SU-DHL-6 (cell line): ENCODE measurements around the gene ADAMTS15.

Experiments
- H2AFZ ChIP-seq: fragments of 200-600 bp; sonication (generic); 2 replicates; pipeline ENCODE4 v1.6.1; 2014; ENCODE audit warnings: low read depth, mild to moderate bottlenecking, moderate library complexity, mixed read lengths, antibody characterized with exemption, low read length; ENCODE audit not compliant: severe bottlenecking
- H3F3A ChIP-seq: fragments of 200-600 bp; shearing (Covaris generic); 2 replicates; pipeline ENCODE4 v1.6.0; 2016; ENCODE audit warnings: antibody characterized with exemption, mild to moderate bottlenecking; ENCODE audit not compliant: insufficient read depth
- H3K27ac ChIP-seq: fragments of 200-600 bp; sonication (generic); 2 replicates; pipeline ENCODE4 v1.5.1; 2016; ENCODE audit warnings: low read depth, mild to moderate bottlenecking, low read length, moderate library complexity, mixed read lengths
- H3K27me3 ChIP-seq: fragments of 200-600 bp; sonication (generic), shearing (Covaris generic); 2 replicates; pipeline ENCODE4 v1.6.0; 2014; ENCODE audit warnings: mild to moderate bottlenecking, low read length
- H3K36me3 ChIP-seq: fragments of 200-600 bp; sonication (generic); 2 replicates; pipeline ENCODE4 v1.6.1; 2014; ENCODE audit warnings: mild to moderate bottlenecking, low read length, mixed read lengths
- H3K4me2 ChIP-seq: fragments of 300-600, 200-600 bp; shearing (Covaris generic), sonication (generic); 2 replicates; pipeline ENCODE4 v1.6.0; 2014; ENCODE audit warnings: low read length, low read depth, mild to moderate bottlenecking; ENCODE audit not compliant: poor library complexity, severe bottlenecking
- H3K4me3 ChIP-seq: fragments of 200-600 bp; sonication (generic); 2 replicates; pipeline ENCODE4 v1.5.1; 2014; ENCODE audit warnings: antibody characterized with exemption, low read length, mild to moderate bottlenecking, mixed read lengths; ENCODE audit not compliant: insufficient read depth, poor library complexity, severe bottlenecking
- H3K79me2 ChIP-seq: fragments of 200-600 bp; sonication (generic); 2 replicates; pipeline ENCODE4 v1.6.1; 2014; ENCODE audit warnings: mild to moderate bottlenecking, low read length, moderate library complexity; ENCODE audit not compliant: insufficient read depth
- H3K9ac ChIP-seq: fragments of 200-600 bp; sonication (generic); 2 replicates; pipeline ENCODE4 v1.7.0; 2014; ENCODE audit warnings: mild to moderate bottlenecking, low read length
- H3K9me2 ChIP-seq: fragments of 200-600 bp; sonication (generic); replicated peaks from 2 replicates; pipeline ENCODE4 v1.6.1; 2014; ENCODE audit warnings: low read length; ENCODE audit not compliant: insufficient read depth
- H3K9me3 ChIP-seq: fragments of 200-600 bp; sonication (generic); 2 replicates; pipeline ENCODE4 v1.6.1; 2014; ENCODE audit warnings: low read length, mixed read lengths; ENCODE audit not compliant: insufficient read depth
- H4K20me1 ChIP-seq: fragments of 200-600 bp; sonication (generic); 2 replicates; pipeline ENCODE4 v1.6.1; 2014; ENCODE audit warnings: low read depth, mild to moderate bottlenecking, antibody characterized with exemption, low read length, moderate library complexity, mixed read lengths
- CTCF ChIP-seq: fragments of 200-600 bp; sonication (generic); IDR thresholded peaks from one replicate; pipeline ENCODE4 v1.5.1; 2017; ENCODE audit warnings: antibody characterized with exemption, mild to moderate bottlenecking, low read length, moderate library complexity; ENCODE audit not compliant: insufficient read depth, poor library complexity, severe bottlenecking
- EZH2phosphoT487 ChIP-seq: fragments of 200-600 bp; sonication (generic), shearing (Covaris generic); conservative IDR thresholded peaks from 2 replicates; pipeline ENCODE4 v1.6.1; 2018; ENCODE audit warnings: mild to moderate bottlenecking, antibody characterized with exemption, low read length, moderate library complexity, mixed read lengths

ADAMTS15 gene

GRCh38 chr11:130449310-130449990 lies 1.0 kb downstream of the ADAMTS15 start:
- no peaks in the 10 kb centered on the region for H4K20me1 ChIP-seq
- no peak overlapping the region for H3K4me2 ChIP-seq
- no peaks in the 10 kb centered on the region for H3K9me3 ChIP-seq
- no peaks in the 10 kb centered on the region for H3F3A ChIP-seq
- H2AFZ ChIP-seq, result no peak overlapping the region
- no peaks in the 10 kb centered on the region for H3K36me3 ChIP-seq
- H3K27me3 ChIP-seq, result no peaks in the 10 kb centered on the region
- no peak overlapping the region for H3K27ac ChIP-seq
- H3K9me2 ChIP-seq, result no peaks in the 10 kb centered on the region
- TF ChIP-seq EZH2phosphoT487, result no peak
- no peak for TF ChIP-seq CTCF
- no peak overlapping the region for H3K9ac ChIP-seq
- no peaks in the 10 kb centered on the region for H3K79me2 ChIP-seq
- no peak overlapping the region for H3K4me3 ChIP-seq

GRCh38 chr11:130449996-130450769 lies 1.7 kb downstream of the ADAMTS15 start:
- Histone ChIP-seq H3K4me3 (no peak overlapping the region), H3K79me2 (no peaks in the 10 kb centered on the region), H3K9me3 (no peaks in the 10 kb centered on the region), H3F3A (no peaks in the 10 kb centered on the region), H3K27ac (no peak overlapping the region), H3K27me3 (no peaks in the 10 kb centered on the region), H2AFZ (no peak overlapping the region), H4K20me1 (no peaks in the 10 kb centered on the region), H3K4me2 (no peak overlapping the region), H3K36me3 (no peaks in the 10 kb centered on the region), H3K9ac (no peak overlapping the region), H3K9me2 (no peaks in the 10 kb centered on the region)
- TF ChIP-seq EZH2phosphoT487, result no peak
- no peak for TF ChIP-seq CTCF

- no peak overlapping the region for H3K27ac ChIP-seq
- no peak overlapping the region for H3K4me2 ChIP-seq
- H3F3A ChIP-seq, result no peaks in the 10 kb centered on the region
- no peaks in the 10 kb centered on the region for H3K79me2 ChIP-seq
- H3K36me3 ChIP-seq, result no peaks in the 10 kb centered on the region
- no peaks in the 10 kb centered on the region for H3K9me3 ChIP-seq
- no peak overlapping the region for H3K9ac ChIP-seq
- no peak for TF ChIP-seq CTCF
- no peak for TF ChIP-seq EZH2phosphoT487
- H4K20me1 ChIP-seq, result no peaks in the 10 kb centered on the region
- no peaks in the 10 kb centered on the region for H3K9me2 ChIP-seq
- H3K4me3 ChIP-seq, result no peak overlapping the region
- H3K27me3 ChIP-seq, result no peaks in the 10 kb centered on the region
- no peak overlapping the region for H2AFZ ChIP-seq
Observed at GRCh38 chr11:130451231-130452019, 3.0 kb downstream of the ADAMTS15 start.
